Urinary bladder (tissue), 4 donors: ENCODE measurements around the gene SCUBE2. TPM values are rescaled to one million over a fixed set of nuclear protein-coding genes. Genes with fewer than 3 reads are reported as not detected.
"Not testable (repeated sequence)": the region's sequence is repeated elsewhere in the genome, so short reads cannot be mapped to it uniquely, and the experiment has no call there.

Source experiments
- DNase-seq: peaks from one replicate; pipeline ENCODE4 v3.0.0-alpha.2; 2015; ENCODE audit errors: extremely low spot score
- H3K27ac ChIP-seq: one replicate; pipeline ENCODE4 v1.5.1; 2013; ENCODE audit warnings: low read depth, mild to moderate bottlenecking, moderate library complexity
- H3K36me3 ChIP-seq: one replicate; pipeline ENCODE4 v1.6.1; 2013; ENCODE audit warnings: mild to moderate bottlenecking, moderate library complexity; ENCODE audit not compliant: insufficient read depth
- H3K4me1 ChIP-seq: one replicate; pipeline ENCODE4 v1.6.1; 2013; ENCODE audit warnings: mild to moderate bottlenecking, moderate library complexity; ENCODE audit not compliant: insufficient read depth
- H3K4me3 ChIP-seq: one replicate; pipeline ENCODE4 v1.5.1; 2013; ENCODE audit warnings: low read depth, low read length
- WGBS: extraction: QIAGEN DNeasy Blood & Tissue Kit; methylation state at CpG from one replicate; pipeline ENCODE4 v1.1.7; 2013; 5-methylcytosine and 5-hydroxymethylcytosine counted together
- polyA plus RNA-seq: library from polyadenylated mRNA; stranded (reverse); fragments of 200-250 nt; gene quantifications from one replicate; pipeline ENCODE4 v1.2.3, GENCODE V29; 2013
- total RNA-seq: library from RNA; depleted of rRNA; stranded (reverse); fragments of >200 nt; gene quantifications from one replicate; pipeline ENCODE4 v1.2.3, GENCODE V29; 2014
- donor health status: healthy with polysubstance abuse.
- donor health status: healthy.

The SCUBE2 gene
- total and polyA plus RNA-seq, 2 donors: 24.5 to 121 TPM

- Histone ChIP-seq H3K36me3 (no peaks in the 10 kb centered on the region), H3K27ac (no peak overlapping the region), H3K4me1 (no peaks in the 10 kb centered on the region), H3K4me3 (no peak overlapping the region)
- DNase-seq: no peak
- WGBS: 94% methylated on average over 4 of the region's 4 CpGs
Measured at GRCh38 chr11:9013373-9013772, 78.0 kb downstream of the SCUBE2 start.

GRCh38 chr11:9009538-9009937, 81.9 kb downstream of the SCUBE2 start:
- H3K27ac ChIP-seq: not testable (repeated sequence)

GRCh38 chr11:9008661-9009060, 82.7 kb downstream of the SCUBE2 start:
- Histone ChIP-seq H3K27ac (no peak overlapping the region), H3K36me3 (no peaks in the 10 kb centered on the region), H3K4me3 (no peak overlapping the region), H3K4me1 (peaks cover 6% of the 10 kb centered on the region)
- 74% methylated on average over 1 of the region's 1 CpG for WGBS
- no peak for DNase-seq

More at GRCh38 chr11:9009538-9009937, 81.9 kb downstream of the SCUBE2 start:
- 72% methylated on average over 1 of the region's 1 CpG for WGBS
- DNase-seq, H3K4me3 ChIP-seq, H3K4me1 ChIP-seq, H3K36me3 ChIP-seq: not testable (repeated sequence)

GRCh38 chr11:9008011-9008550, 83.3 kb downstream of the SCUBE2 start:
- 73% methylated on average over 3 of the region's 3 CpGs for WGBS
- Histone ChIP-seq H3K27ac (no peak overlapping the region), H3K4me3 (no peak overlapping the region), H3K4me1 (peaks cover 7% of the 10 kb centered on the region), H3K36me3 (no peaks in the 10 kb centered on the region)
- DNase-seq: no peak

- DNase-seq: no peak
- Histone ChIP-seq H3K27ac (no peak overlapping the region), H3K4me3 (no peak overlapping the region), H3K4me1 (peaks cover 8% of the 10 kb centered on the region), H3K36me3 (no peaks in the 10 kb centered on the region)
- WGBS: 80% methylated on average over 4 of the region's 4 CpGs
Measured at GRCh38 chr11:9005087-9005486, 86.3 kb downstream of the SCUBE2 start.

- 8% methylated on average over 69 of the region's 69 CpGs for WGBS
- no peaks in the 10 kb centered on the region for H3K36me3 ChIP-seq
- no peak for DNase-seq
- peaks cover 8% of the 10 kb centered on the region for H3K4me1 ChIP-seq
- H3K4me3 ChIP-seq: peak overlapping the region; percentile 40
- no peak overlapping the region for H3K27ac ChIP-seq
Measured at GRCh38 chr11:9004183-9004926, 87.0 kb downstream of the SCUBE2 start.

- Histone ChIP-seq H3K4me3 (peak within 1 kb of the TSS; percentile 40), H3K27ac (no peak within 1 kb of the TSS), H3K4me1 (peaks cover 8% of the 10 kb centered on the region), H3K36me3 (no peaks in the 10 kb centered on the region)
- WGBS: under 1% methylated on average over 83 of the region's 83 CpGs
- no peak for DNase-seq
Measured at GRCh38 chr11:9003573-9004182, 87.7 kb downstream of the SCUBE2 start, which contains the start of gene NRIP3. TSS of gene NRIP3 (minus strand) at chr11:9004001. CDS start at chr11:9003935, 66 bp downstream.

GRCh38 chr11:9002920-9003572, 88.4 kb downstream of the SCUBE2 start:
- Histone ChIP-seq H3K4me1 (peaks cover 8% of the 10 kb centered on the region), H3K36me3 (no peaks in the 10 kb centered on the region), H3K4me3 (peak overlapping the region; percentile 40), H3K27ac (no peak overlapping the region)
- 18% methylated on average over 8 of the region's 8 CpGs for WGBS
- no peak for DNase-seq

GRCh38 chr11:9001736-9002135, 89.7 kb downstream of the SCUBE2 start:
- WGBS: 81% methylated on average over 6 of the region's 6 CpGs
- no peak overlapping the region for H3K4me3 ChIP-seq
- peaks cover 2% of the 10 kb centered on the region for H3K36me3 ChIP-seq
- no peak overlapping the region for H3K27ac ChIP-seq
- H3K4me1 ChIP-seq: peaks cover 8% of the 10 kb centered on the region
- no peak for DNase-seq

GRCh38 chr11:8998017-8998416, 93.4 kb downstream of the SCUBE2 start:
- WGBS: 90% methylated on average over 2 of the region's 2 CpGs
- DNase-seq: no peak
- peaks cover 2% of the 10 kb centered on the region for H3K36me3 ChIP-seq
- H3K4me3 ChIP-seq: no peak overlapping the region
- no peak overlapping the region for H3K27ac ChIP-seq
- no peaks in the 10 kb centered on the region for H3K4me1 ChIP-seq

GRCh38 chr11:8997451-8997850, 93.9 kb downstream of the SCUBE2 start:
- DNase-seq: no peak
- WGBS: 90% methylated on average over 3 of the region's 3 CpGs
- Histone ChIP-seq H3K4me3 (no peak overlapping the region), H3K4me1 (no peaks in the 10 kb centered on the region), H3K36me3 (peaks cover 2% of the 10 kb centered on the region), H3K27ac (no peak overlapping the region)

GRCh38 chr11:8989453-8989852, 101.9 kb downstream of the SCUBE2 start:
- Histone ChIP-seq H3K27ac (no peak overlapping the region), H3K36me3 (no peaks in the 10 kb centered on the region), H3K4me3 (no peak overlapping the region), H3K4me1 (no peaks in the 10 kb centered on the region)
- 78% methylated on average over 1 of the region's 1 CpG for WGBS
- DNase-seq: no peak

- no peak overlapping the region for H3K4me3 ChIP-seq
- DNase-seq: no peak
- H3K27ac ChIP-seq: no peak overlapping the region
- WGBS: 76% methylated on average over 3 of the region's 3 CpGs
- no peaks in the 10 kb centered on the region for H3K36me3 ChIP-seq
- H3K4me1 ChIP-seq: no peaks in the 10 kb centered on the region
Measured at GRCh38 chr11:8988329-8989234, 102.8 kb downstream of the SCUBE2 start.
